ENCODE data around the gene PAPPA2. TPM values are rescaled to one million over a fixed set of nuclear protein-coding genes. Genes with fewer than 3 reads are reported as not detected.

Gene PAPPA2
- total RNA-seq, 1 experiment from 2014 or later: 0.81 TPM

DNA sequence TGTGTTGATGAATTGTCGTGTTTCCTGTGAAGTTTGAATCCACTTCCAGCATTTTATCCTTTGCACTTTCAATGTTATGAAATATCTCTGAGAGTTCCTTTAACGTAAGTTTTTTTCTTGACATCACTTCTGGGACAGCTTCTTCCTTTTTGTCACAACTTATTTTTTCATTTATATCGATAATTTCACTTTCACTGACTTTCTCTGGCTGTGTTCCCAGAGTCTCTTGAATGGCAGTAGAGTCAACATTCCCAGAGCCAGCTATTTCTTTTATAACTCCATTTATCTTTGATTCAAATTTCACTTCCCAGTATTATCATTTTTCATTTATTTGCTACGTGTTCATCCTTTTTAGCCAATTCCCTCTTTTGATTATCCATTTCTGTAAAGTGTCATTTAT, 256.5 kb downstream of the PAPPA2 start:
- H4K8ac ChIP-seq (replicated peaks; ENCODE audit: insufficient read length, low read depth, low read length): no peak overlapping the region
- H4K20me1 ChIP-seq (ENCODE audit: control insufficient read depth, insufficient read depth, insufficient read length): no peaks in the 10 kb centered on the region
- no peak overlapping the region for H2AK5ac ChIP-seq (ENCODE audit: insufficient read length, low read length)
- no peaks in the 10 kb centered on the region for H3K79me2 ChIP-seq (ENCODE audit: insufficient read depth, low read length)
- no peak overlapping the region for H2BK12ac ChIP-seq (ENCODE audit: insufficient read length, low read depth, low read length)
- no peaks in the 10 kb centered on the region for H3K4me1 ChIP-seq (ENCODE audit: insufficient read depth, low read length)
- H3K79me1 ChIP-seq (ENCODE audit: insufficient read depth, low read depth, low read length, poor library complexity, severe bottlenecking): no peaks in the 10 kb centered on the region
- no peak overlapping the region for H4K5ac ChIP-seq (ENCODE audit: insufficient read length, low read depth, low read length)
- H3K27ac ChIP-seq (ENCODE audit: insufficient read length, low read depth, low read length): no peak overlapping the region
- H3K27me3 ChIP-seq (ENCODE audit: insufficient read depth, low read length): no peaks in the 10 kb centered on the region
- no peak overlapping the region for H3K4me3 Mint-ChIP-seq
- H3K4me2 ChIP-seq (ENCODE audit: insufficient read depth, insufficient read length, low read length): no peak overlapping the region
- H3T11ph ChIP-seq (ENCODE audit: low read length): no peak overlapping the region
- H2BK120ac ChIP-seq (ENCODE audit: low read depth, low read length, poor library complexity, severe bottlenecking): no peak overlapping the region
- no peak for TF ChIP-seq CTCF (conservative IDR thresholded peaks at IDR 0.05)
- no peak overlapping the region for H3K18ac ChIP-seq (ENCODE audit: insufficient read length, low read depth, low read length)
- H3K14ac ChIP-seq (ENCODE audit: insufficient read depth, low read length): no peak overlapping the region
- H3K9ac ChIP-seq (ENCODE audit: extremely low read depth, insufficient read length, low read length): no peak overlapping the region
- no peaks in the 10 kb centered on the region for H3K23me2 ChIP-seq (ENCODE audit: insufficient read length, low read depth, low read length, poor library complexity, severe bottlenecking)
- no peak overlapping the region for H2BK20ac ChIP-seq (ENCODE audit: low read depth, low read length, poor library complexity, severe bottlenecking)
- peaks cover 2 to 3% of the 10 kb centered on the region in 2 experiments for H3K4me1 Mint-ChIP-seq
- no peak overlapping the region for H3K27ac Mint-ChIP-seq
- no peak overlapping the region for H3K23ac ChIP-seq (ENCODE audit: insufficient read length, low read depth, low read length)
- WGBS (ENCODE audit: extremely low coverage, insufficient read length, low lambda C conversion rate): no CpG with 5 or more reads among the region's 4 CpGs
- no peak overlapping the region for H2BK15ac ChIP-seq (ENCODE audit: low read depth, low read length)
- H3K27me3 Mint-ChIP-seq (ENCODE audit: low read depth): no peaks in the 10 kb centered on the region
- no peaks in the 10 kb centered on the region for H3K9me3 ChIP-seq (ENCODE audit: control insufficient read depth, low read depth, low read length)
- no peak overlapping the region for H2AFZ ChIP-seq (ENCODE audit: low read length)
- H3K56ac ChIP-seq (ENCODE audit: insufficient read length, low read depth, low read length): no peak overlapping the region
- no peak overlapping the region for H4K91ac ChIP-seq (ENCODE audit: insufficient read length, low read depth, low read length)
- no peaks in the 10 kb centered on the region for H3K9me3 Mint-ChIP-seq
- no peak for DNase-seq
- no peak overlapping the region for H2BK5ac ChIP-seq (ENCODE audit: insufficient read length, low read length)
- H3K36me3 Mint-ChIP-seq (ENCODE audit: insufficient read depth in 1 of 3, low read depth in 3 of 3): no peaks in the 10 kb centered on the region; a peak in 1 of 7 replicates
- no peak overlapping the region for H3K4ac ChIP-seq (ENCODE audit: low read depth, low read length)
